HG03097 (cell line): ENCODE data around the gene MT1B.
"Not testable (repeated sequence)": the region's sequence is repeated elsewhere in the genome, so short reads cannot be mapped to it uniquely, and the experiment has no call there.

ENCODE experiments used
- ATAC-seq: cut with Tn5 transposase; IDR thresholded peaks from one replicate; pipeline ENCODE4 v1.9.1; 2021; ENCODE audit not compliant: unreplicated experiment, low FRiP score

Gene MT1B

DNA sequence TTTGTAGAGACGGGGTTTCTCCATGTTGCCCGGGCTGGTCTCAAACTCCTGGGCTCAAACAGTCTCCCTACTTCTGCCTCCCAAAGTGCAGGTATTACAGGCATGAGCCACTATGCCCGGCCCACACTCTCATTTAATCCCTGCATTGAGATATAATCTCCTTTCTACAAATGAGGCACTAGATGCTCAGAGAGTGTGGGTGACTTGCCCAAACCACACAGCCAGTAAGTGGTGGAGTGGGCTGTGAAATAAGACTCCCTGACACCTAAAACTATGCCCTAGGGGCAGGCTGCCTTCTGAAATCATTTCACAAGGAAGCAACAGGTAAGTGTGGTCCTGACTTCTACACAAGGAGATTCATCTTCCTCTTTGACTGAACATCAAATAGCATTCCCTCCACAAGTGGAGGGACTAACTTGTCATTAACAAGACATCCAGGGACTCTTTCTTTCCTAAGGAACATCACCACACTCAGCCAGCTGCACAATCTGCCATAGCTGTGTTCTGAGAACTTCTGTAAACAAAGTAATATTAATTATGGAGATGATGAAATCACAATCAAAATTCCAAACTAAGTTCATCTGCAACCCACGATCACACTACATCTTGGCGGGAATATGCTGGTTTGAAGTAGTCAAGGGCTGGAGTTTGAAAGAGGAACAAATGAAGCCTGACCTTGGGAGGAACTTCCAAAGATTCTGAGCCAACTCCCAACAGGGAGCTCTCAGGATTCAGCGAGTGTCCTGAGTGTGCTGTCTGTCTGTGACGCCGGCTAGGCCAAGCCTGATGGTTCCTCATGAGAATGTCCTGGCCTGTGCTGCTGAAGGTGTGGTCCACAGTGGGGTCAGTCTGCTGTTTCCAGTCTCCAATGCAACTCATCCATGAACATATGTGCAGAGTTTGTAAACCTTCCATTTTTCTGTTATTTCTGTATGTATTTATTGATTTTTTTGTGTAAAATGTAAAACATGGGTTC is 13.9 kb downstream of the MT1B start:
- not testable (repeated sequence) for ATAC-seq

DNA sequence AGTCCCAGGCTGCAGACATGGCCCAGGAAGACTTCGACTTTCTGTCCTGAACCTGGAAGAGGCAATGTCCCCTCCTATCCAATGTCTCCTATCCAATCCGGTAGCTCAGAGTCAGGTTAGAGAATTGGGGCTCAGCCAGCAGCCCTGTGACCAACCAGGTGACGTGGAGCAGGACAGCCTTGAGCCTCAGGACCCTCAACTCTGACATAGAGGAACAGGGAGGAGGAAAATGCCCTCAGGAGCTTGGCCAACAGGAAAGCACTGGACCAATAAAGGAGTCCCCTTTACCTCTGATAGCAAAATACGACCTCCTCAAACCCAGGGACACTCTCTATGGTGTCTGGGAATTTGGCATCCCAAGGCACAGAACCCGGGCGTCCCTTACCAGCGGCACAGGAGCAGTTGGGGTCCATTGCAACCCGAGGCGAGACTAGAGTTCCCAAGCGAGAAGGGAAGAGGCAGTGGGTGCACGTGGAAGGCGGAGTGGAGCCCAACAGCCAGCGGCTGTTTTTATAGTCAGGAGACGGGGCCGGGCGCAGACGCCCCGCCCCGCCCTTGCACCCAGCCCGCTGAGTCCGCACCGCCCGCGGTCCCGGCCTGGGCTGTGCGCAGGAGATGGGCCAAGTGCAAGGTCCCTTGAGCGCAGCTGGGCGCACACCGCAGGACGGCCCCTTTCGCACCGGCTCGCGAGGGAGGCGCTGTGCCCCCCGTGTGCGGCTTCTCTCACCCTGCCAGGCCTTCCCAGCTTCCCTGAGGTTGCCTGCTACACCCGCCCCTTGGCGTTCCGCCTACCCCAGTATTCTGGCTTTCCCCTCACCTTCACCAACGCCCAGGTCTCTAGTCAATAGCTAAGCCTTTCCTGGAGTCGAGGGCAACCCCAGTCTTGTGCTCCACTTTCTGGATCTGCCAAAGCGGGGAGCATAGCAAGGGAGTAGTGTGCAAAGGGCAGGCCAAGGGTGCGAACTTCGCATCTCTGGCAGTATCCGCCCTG is 16.2 kb downstream of the MT1B start, which contains the start of gene MT1G:
TSS of gene MT1G (minus strand) at position 485 of the 991 bp plus-strand sequence. CDS start at position 413, 72 bp downstream.
- no peak for ATAC-seq

DNA sequence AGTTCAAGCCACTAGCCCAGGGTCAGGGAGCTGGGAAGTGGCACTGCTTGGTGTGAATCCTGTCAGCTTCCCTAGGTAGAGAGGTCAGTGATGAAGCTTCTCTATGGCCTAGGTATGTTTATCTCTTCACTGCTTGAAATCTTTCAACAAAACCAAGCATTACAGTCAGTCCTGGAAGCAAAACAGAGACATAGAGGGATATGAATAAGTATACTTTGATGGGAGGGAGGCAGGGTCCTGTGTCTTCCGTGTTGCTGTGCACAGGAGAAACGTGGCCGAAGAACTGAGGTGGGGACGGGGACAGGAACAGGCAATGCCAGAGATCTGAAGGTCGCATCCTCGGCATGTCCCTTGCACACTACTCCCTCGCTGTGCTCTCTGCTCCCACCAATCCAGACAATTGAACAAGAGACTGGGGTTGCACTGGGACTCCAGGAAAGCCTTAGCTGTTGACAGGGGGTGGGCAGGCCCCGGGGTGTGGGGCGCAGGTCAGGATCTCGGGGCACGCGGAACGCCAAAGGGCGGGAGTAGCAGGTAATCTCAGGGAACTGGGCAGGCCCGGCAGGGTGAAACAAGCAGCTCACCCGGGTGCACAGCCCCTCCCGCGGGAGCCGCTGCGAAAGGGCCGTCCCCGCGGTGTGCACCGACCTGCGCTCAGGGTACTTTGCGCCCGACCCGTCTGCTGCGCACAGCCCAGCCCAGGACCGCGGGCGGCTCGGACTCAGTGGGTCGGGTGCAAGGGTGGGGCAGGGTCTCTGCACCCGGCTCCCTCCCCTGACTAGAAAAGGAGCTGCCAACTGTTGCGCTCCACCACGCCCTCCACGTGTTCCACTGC is 17.5 kb downstream of the MT1B start, which contains the start of gene MT1H:
TSS of gene MT1H (plus strand) at position 810 of the 835 bp plus-strand sequence. CDS start 71 bp downstream, outside the sequence.
- no peak for ATAC-seq

DNA sequence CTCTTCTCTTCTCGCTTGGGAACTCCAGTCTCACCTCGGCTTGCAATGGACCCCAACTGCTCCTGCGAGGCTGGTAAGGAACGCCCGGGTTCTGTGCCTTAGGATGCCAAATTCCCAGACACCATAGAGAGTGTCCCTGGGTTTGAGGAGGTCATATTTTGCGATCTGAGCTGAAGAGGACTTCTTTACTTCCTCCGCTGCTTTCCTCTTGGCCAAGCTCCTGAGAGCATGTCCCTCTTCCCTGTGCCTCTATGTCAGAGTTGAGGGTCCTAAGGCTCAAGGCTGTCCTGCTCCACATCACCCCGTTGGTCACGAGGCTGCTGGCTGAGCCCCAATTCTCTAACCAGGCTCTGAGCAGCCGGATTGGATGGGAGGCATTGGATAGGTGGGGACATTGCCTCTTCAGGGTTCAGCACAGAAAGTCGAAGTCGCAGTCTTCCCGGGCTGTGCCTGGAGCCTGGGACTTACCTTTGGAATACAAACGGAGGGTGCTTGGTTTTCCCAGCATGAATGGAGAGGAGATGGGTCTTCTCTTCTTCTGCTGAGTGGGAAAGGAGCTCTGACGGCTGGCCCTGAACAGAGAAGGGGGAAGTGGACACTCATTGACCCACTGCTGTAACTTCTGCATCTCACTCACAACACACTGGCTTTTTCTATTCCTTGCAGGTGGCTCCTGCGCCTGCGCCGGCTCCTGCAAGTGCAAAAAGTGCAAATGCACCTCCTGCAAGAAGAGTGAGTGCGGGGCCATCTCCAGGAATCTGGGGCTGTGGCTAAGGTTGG is 18.3 kb downstream of the MT1B start:
- no peak for ATAC-seq

DNA sequence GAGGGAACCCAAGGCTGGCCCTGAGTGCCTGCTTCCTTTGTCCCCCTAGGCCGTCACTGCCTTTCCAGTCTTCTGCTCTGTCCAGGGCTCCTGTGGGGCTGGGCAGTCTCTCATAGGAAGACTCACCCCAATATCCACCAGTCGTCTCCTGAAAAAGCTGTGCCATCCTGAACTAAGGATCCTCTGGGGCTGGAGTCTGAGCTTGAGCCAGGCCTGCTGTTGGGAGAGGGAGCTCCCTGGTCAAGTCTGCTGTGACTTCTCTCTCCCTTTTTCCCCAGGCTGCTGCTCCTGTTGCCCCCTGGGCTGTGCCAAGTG is 18.9 kb downstream of the MT1B start:
- ATAC-seq = no peak

DNA sequence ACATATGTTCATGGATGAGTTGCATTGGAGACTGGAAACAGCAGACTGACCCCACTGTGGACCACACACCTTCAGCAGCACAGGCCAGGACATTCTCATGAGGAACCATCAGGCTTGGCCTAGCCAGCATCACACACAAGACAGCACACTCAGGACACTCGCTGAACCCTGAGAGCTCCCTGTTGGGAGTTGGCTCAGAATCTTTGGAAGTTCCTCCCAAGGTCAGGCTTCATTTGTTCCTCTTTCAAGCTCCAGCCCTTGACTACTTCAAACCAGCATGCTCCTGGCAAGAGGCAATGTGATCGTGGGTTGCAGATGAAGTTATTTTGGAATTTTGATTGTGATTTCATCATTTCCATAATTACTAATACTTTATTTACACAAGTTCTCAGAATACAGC is 20.0 kb downstream of the MT1B start:
- not testable (repeated sequence) for ATAC-seq

DNA sequence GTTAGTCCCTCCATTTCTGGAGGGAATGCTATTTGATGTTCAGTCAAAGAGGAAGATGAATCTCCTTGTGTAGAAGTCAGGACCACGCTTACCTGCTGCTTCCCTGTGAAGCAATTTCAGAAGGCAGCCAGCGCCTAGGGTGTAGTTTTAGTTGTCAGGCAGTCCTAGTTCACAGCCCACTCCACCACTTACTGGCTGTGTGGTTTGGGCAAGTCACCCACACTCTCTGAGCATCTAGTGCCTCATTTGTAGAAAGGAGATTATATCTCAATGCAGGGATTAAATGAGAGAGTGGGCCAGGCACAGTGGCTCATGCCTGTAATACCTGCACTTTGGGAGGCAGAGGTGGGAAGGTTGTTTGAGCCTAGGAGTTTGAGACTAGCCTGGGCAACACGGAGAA is 20.5 kb downstream of the MT1B start:
- not testable (repeated sequence) for ATAC-seq

DNA sequence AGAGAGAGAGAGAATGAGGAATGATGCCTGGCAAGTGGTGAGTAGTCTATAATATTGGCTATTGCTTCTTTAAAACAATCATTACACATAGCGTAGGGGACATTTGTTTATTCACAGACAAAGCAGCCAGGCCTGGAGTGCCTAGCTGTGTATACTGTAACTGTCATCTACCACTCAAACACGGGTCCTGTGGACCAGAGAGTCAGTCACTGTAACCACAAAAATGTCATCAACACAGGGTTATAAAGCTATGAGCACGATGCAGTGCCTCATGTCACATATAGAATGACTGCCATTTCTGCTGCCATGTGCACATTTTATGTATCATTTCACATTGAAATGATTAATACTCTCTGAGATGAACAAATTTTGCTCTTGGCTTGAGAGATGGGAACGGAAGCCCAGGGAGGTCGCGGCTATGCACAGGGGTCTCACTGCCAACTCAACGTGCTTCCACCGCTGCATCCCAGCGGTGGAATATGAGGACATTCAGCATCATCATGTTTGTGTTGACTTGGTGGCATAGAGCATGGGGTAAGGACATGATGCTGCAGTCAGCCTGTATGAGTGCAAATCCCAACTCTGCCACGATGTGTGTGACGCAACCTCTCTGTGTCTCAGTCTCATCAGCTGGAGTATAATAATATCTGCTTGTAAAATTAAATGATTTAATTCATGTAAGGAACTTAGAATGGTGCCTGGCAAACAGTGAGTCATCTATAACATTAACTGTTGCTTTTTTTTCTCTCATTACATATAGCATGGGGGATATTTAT is 21.3 kb downstream of the MT1B start:
- ATAC-seq = no peak

DNA sequence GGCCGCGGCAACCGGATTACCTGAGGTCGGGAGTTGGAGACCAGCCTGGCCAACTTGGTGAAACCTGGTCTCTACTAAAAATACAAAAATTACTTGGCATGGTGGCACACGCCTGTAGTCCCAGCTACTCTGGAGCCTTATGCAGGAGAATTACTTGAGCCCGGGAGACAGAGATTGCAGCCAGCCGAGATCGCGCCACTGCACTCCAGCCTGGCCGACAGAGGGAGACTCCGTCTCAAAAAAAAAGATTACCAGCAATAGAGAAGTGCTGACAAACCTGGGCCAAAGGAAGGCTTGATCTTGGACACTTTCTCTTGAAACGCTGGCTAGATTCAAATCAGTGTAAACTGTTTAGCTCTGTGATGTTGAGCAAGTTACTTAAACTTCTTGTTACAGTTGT is 22.2 kb downstream of the MT1B start:
- no peak for ATAC-seq

DNA sequence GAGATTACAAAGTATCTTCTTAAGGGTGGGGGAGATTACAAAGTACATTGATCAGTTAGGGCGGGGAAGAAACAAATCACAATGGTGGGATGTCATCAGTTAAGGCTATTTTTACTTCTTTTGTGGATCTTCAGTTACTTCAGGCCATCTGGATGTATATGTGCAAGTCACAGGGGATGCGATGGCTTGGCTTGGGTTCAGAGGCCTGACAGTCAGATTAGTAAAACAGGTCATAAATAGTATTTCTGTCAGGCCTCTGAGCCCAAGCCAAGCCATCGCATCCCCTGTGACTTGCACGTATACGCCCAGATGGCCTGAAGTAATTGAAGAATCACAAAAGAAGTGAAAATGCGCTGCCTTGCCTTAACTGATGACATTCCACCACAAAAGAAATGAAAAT is 22.9 kb downstream of the MT1B start:
- ATAC-seq = not testable (repeated sequence)

DNA sequence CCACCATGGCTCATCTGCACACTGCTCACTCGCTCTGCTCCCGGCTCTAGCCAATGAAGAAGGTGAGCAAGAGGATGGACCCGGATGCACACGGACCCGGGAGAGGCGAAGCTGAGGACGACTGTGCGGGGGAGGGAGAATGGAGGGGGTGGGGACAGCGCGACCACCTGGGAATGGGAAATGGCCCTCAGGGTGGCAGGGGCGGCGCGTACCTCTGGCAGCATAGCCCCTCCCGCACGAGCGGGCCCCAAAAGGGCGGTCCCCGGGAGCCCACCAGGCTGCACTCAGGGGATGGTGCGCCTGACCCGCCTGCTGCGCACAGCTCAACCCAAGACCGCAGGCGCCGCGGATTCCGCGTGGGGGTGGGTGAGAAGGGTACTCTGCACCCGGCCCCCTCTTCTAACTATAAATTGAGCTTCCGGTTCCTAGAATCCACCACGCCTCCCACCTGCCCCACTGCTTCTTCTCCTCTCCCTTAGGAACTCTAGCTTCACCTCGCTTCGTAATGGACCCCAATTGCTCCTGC is 24.1 kb downstream of the MT1B start:
- ATAC-seq = no peak

DNA sequence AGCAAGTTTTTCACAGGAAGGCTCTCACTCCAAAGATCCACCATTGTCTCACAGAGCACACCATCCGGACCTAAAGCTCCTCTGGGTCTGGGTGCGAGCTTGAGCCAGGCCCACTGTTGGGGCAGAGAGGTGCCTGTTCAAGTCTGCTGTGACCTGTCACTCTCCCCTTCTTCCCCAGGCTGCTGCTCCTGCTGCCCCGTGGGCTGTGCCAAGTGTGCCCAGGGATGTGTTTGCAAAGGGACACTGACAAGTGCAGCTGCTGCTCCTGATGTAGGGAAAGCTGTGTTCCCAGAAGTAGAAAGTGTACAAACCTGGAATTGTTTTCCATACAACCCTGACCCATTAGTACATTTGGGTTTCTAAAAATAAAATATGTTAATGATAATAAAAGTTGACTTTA is 25.8 kb downstream of the MT1B start:
- no peak for ATAC-seq

DNA sequence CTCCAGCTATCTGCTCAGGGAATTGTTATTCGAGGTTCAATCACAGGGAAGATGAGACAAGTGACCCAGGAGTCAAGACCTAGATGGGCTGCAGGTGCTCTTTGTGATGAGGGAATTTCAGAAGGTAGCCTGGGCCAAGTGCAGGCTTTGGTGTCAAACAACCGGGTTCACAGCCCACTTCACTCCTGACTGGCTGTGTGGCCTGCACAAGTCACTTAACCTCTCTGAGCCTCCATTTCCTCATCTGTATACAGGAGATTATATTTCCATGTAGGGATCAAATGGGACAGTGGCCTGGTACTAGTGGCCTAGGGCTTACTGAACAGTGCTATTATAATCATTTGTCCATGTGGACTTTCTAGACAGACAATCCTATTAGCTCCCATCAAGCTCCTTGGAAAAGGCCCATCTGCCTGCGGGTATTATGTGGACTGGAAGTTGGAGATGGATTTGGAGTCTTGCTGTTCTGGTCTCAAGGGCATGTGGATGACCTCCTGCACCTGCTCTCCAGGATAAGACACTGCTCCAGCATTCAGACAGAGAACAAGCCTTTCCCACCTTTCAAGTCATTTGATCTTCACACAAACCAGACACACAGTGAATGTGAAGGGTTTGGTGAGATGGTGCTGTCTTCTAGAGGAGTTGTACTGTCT is 27.5 kb downstream of the MT1B start:
- ATAC-seq = no peak

DNA sequence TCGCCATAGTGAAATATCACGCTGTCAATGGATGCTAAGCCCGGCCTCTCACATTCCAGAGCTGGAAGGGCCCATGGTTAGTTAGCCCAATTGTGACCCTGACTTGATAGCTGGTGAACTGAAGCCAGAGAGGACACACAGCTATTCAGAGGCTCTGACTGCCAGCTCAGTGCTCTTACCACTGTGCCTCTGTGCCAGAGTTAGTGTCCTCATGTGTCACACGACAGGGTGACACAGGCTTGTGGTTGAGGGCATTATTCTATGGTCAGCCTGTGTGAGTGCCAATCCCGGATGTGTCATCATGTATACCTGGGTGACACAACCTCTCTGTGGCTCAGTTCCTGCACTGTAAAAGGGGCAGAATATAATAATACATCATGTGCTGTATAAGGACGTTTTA is 28.1 kb downstream of the MT1B start:
- no peak for ATAC-seq

DNA sequence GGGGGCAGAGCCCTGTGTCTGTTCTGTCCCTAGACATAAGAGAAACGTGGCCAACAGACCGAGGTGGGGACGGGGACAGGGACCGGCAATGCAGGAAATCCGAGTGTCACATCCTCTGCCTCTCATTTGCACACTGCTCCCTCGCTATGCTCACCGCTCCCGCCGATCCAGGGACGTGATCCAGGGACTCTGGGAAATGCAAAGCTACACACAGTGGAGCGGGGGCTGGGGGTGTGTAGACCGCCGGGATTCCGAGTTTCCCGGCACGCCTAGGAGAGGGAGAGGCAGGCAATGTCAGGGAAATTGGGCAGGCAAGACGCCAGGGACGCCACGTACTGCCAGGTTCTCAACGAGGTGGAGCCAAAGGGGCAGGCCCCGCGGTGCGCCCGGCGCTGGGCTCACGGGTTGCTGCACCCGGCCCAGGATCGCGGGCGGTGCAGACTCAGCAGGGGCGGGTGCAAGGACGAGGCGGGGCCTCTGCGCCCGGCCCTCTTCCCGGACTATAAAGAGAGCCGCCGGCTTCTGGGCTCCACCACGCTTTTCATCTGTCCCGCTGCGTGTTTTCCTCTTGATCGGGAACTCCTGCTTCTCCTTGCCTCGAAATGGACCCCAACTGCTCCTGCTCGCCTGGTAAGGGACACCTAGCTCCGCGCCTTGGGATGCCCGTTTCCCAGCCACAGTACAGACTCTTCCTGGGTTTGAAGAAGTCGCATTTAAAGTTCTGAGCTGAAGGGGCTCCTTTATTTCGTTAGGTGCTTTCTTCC is 30.4 kb downstream of the MT1B start, which contains the start of gene MT1X:
TSS of gene MT1X (plus strand) at position 532 of the 764 bp plus-strand sequence. CDS start at position 603, 71 bp downstream.
- ATAC-seq = peak; percentile 97

DNA sequence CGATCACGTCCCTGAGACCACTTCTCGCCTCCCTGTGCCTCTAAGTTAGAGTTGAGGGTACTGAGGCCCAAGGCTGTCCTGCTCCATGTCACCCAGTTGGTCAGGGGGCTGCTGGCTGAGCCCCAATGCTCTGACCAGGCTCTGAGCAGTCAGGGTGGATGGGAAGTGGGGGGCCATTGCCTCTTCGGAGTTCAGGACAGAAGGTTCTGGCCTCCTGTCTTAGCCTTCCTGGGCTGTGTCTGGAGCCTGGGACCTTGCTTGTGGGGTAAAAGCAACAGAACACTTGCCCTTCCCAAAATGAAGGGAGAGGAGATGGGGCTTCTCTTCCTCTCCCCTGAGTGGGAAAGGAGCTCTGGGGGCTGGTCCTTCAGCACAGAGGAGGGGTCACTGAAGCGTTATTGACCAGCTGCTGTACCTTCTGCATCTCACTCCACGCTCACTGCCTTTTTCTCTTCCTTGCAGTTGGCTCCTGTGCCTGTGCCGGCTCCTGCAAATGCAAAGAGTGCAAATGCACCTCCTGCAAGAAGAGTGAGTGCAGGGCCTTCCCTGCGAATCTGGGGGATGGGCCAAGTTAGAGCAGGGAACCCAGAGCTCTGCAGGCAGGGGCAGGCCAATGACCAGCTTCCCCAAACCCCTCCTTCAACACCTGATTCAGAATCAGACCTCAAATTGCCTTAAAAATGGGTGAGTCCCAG is 31.2 kb downstream of the MT1B start:
- no peak for ATAC-seq
